ENCODE measurements around the gene RNF121.

The RNF121 gene

GRCh38 chr11:71935338-71935925 lies 6.6 kb downstream of the RNF121 start:
- no peak for DNase-seq (ENCODE audit: low spot score)

- DNase-seq (ENCODE audit: low spot score) = no peak
Observed at GRCh38 chr11:71936825-71937224, 8.0 kb downstream of the RNF121 start.

- DNase-seq (ENCODE audit: low spot score) = no peak
Observed at GRCh38 chr11:71937826-71938225, 9.0 kb downstream of the RNF121 start.

GRCh38 chr11:71940561-71941219 lies 11.8 kb downstream of the RNF121 start:
- no peak for DNase-seq (ENCODE audit: low spot score)

GRCh38 chr11:71946144-71946571 lies 17.3 kb downstream of the RNF121 start:
- no peak for DNase-seq (ENCODE audit: low spot score)

- DNase-seq (ENCODE audit: low spot score) = no peak
Observed at GRCh38 chr11:71947498-71947897, 18.7 kb downstream of the RNF121 start.

- no peak for DNase-seq (ENCODE audit: low spot score)
Observed at GRCh38 chr11:71948314-71949027, 19.6 kb downstream of the RNF121 start.

- no peak for DNase-seq (ENCODE audit: low spot score)
Observed at GRCh38 chr11:71949034-71949433, 20.2 kb downstream of the RNF121 start.

- DNase-seq (ENCODE audit: low spot score) = no peak
Observed at GRCh38 chr11:71951741-71952310, 23.0 kb downstream of the RNF121 start.

GRCh38 chr11:71955898-71956456 lies 27.1 kb downstream of the RNF121 start:
- no peak for DNase-seq (ENCODE audit: low spot score)

GRCh38 chr11:71962428-71963038 lies 33.7 kb downstream of the RNF121 start:
- DNase-seq (ENCODE audit: low spot score) = no peak

GRCh38 chr11:71963468-71963867 lies 34.6 kb downstream of the RNF121 start:
- no peak for DNase-seq (ENCODE audit: low spot score)

GRCh38 chr11:71964641-71965040 lies 35.8 kb downstream of the RNF121 start:
- no peak for DNase-seq (ENCODE audit: low spot score)

GRCh38 chr11:71971680-71972079 lies 42.8 kb downstream of the RNF121 start:
- no peak for DNase-seq (ENCODE audit: low spot score)

GRCh38 chr11:71976551-71976950 lies 47.7 kb downstream of the RNF121 start:
- no peak for DNase-seq (ENCODE audit: low spot score)

GRCh38 chr11:71977090-71977489 lies 48.2 kb downstream of the RNF121 start:
- no peak for DNase-seq (ENCODE audit: low spot score)

GRCh38 chr11:71977743-71978418 lies 49.0 kb downstream of the RNF121 start:
- peak; percentile 59 for DNase-seq (ENCODE audit: low spot score)

- DNase-seq (ENCODE audit: low spot score) = no peak
Observed at GRCh38 chr11:71979094-71979493, 50.2 kb downstream of the RNF121 start.

GRCh38 chr11:71979602-71980001 lies 50.8 kb downstream of the RNF121 start:
- DNase-seq (ENCODE audit: low spot score) = no peak

GRCh38 chr11:71986131-71986530 lies 57.3 kb downstream of the RNF121 start:
- DNase-seq (ENCODE audit: low spot score) = no peak

- no peak for DNase-seq (ENCODE audit: low spot score)
Observed at GRCh38 chr11:71987521-71987920, 58.7 kb downstream of the RNF121 start.

- peak; percentile 65 for DNase-seq (ENCODE audit: low spot score)
Observed at GRCh38 chr11:71988050-71988449, 59.2 kb downstream of the RNF121 start.

Measured in AG08396 (cell line).